Uterus (tissue), 4 donors: Measurements from ENCODE around the gene SVBP. TPM values are rescaled to one million over a fixed set of nuclear protein-coding genes. Genes with fewer than 3 reads are reported as not detected.

Experiments used
- DNase-seq, 2 donors: peaks; one replicate each; pipeline ENCODE4 v3.0.0-alpha.2; 2019 to 2020
- H3K27ac ChIP-seq, 2 donors: fragments of 200-600 bp; sonication (generic); 1 replicate in 1 of 2; 2 replicates in 1 of 2; pipeline ENCODE4 v1.5.1; 2016 to 2018
- H3K27me3 ChIP-seq, 2 donors: fragments of 200-600 bp; sonication (generic); one replicate each; pipeline ENCODE4 v1.5.1; 2018 to 2019; ENCODE audit warnings: control low read depth in 1 of 2
- H3K36me3 ChIP-seq, 2 donors: fragments of 200-600 bp; sonication (generic); one replicate each; pipeline ENCODE4 v1.5.1; 2019; ENCODE audit warnings: control low read depth in 1 of 2
- H3K4me1 ChIP-seq, 2 donors: fragments of 200-600 bp; sonication (generic); one replicate each; pipeline ENCODE4 v1.5.1; 2018 to 2019; ENCODE audit warnings: control low read depth in 1 of 2
- H3K4me3 ChIP-seq, 2 donors: fragments of 200-600 bp; sonication (generic); 1 replicate in 1 of 2; 2 replicates in 1 of 2; pipeline ENCODE4 v1.5.1; 2018 to 2019; ENCODE audit warnings: mild to moderate bottlenecking in 1 of 2
- H3K9me3 ChIP-seq, 2 donors: fragments of 200-600 bp; sonication (generic); one replicate each; pipeline ENCODE4 v1.5.1; 2019; ENCODE audit warnings: control low read depth in 1 of 2
- POLR2A ChIP-seq, 2 donors: fragments of 450-650 bp; IDR thresholded peaks; one replicate each; pipeline ENCODE4 v1.6.1; 2016; ENCODE audit warnings: antibody characterized with exemption in 2 of 2, mild to moderate bottlenecking in 1 of 2, moderate library complexity in 1 of 2
- intact Hi-C: fragments of 100-400 bp; cut with DNase I; formaldehyde crosslinking; loops from one replicate; pipeline ENCODE4 v1.15.1; 2023; ENCODE audit warnings: low total_unique reads
- total RNA-seq, 4 donors: library from RNA; depleted of rRNA in 3 of 4; stranded (reverse); fragments of >200 nt in 3 of 4; gene quantifications; one replicate each; pipeline versions ENCODE4 v1.1.0 to v1.2.4, GENCODE V29; 2014 to 2023
- TF ChIP-seq, protein P1 (sequence below), 4 experiments: fragments of 200-600 bp in 2 of 4; fragments of 450-650 bp in 2 of 4; sonication (generic) in 2 of 4; IDR thresholded peaks; one replicate each; pipeline ENCODE4 v1.5.1; 2016 to 2019; ENCODE audit warnings: antibody characterized with exemption in 4 of 4, mild to moderate bottlenecking in 2 of 4, moderate library complexity in 1 of 4
- donor health status: DM: yes; HTN: yes; CAD: no.

The SVBP gene
- total RNA-seq, 4 donors from 2014 or later: 13.1 to 27.4 (median 23.1) TPM

DNA sequence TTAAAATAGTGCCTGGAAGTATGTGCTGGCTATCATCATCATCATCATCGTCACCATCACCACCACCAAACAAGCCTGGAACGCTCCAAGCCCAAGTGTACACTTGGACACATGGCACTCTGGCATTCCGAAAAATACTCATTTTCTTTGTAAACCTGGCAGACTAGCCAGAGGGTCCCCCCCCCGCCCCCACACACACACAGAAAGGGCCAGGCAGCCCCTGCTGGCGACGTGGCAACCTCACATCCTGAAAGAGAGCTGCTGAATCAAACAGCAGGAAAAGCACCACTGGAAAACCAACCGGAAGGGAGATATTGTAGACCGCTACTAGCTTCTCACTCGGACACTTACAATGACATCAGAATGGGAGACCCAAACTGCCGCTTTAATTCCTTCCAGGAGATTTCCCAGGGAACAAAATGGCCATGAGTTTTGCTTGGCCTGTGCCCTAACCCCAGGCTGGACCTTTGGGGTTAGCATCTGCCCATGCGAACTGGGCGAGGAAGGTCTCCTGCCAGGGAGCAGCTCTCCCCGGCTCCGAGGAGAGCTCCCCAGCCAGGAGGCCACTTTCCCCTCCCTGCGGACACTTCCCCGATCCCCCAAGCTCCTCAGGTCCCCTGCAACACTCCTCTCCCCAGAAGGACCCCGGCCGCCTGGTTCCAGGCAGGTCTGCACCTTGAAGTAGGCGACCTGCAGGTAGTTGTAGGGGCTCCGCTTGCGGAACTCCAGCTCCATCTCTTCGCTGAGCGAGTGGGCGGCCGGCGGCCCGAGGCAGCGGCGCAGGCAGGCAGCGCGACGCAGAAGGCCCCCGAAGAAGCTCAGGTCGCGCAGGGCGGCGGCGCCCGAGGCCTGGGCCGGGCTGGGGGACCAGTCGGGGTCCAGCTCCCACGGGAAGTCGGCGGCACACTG is 51.1 kb downstream of the SVBP start:
- H3K4me1 ChIP-seq: peaks cover 6 to 10% of the 10 kb centered on the region in 2 donors
- DNase-seq: peak; percentile 28 to 32

GRCh38 chr1:42765269-42765668 is 51.9 kb downstream of the SVBP start:
- Histone ChIP-seq H3K4me1 (peaks cover 6 to 9% of the 10 kb centered on the region in 2 donors), H3K9me3 (no peaks in the 10 kb centered on the region), H3K36me3 (no peaks in the 10 kb centered on the region), H3K27ac (peak overlapping the region; percentile 78 to 96), H3K27me3 (no peaks in the 10 kb centered on the region), H3K4me3 (peak overlapping the region; percentile 95 to 97)
- intact Hi-C loops: no loop called here
- no peak for TF ChIP-seq POLR2A (IDR thresholded peaks at IDR 0.05)
- TF ChIP-seq, protein P1, sequence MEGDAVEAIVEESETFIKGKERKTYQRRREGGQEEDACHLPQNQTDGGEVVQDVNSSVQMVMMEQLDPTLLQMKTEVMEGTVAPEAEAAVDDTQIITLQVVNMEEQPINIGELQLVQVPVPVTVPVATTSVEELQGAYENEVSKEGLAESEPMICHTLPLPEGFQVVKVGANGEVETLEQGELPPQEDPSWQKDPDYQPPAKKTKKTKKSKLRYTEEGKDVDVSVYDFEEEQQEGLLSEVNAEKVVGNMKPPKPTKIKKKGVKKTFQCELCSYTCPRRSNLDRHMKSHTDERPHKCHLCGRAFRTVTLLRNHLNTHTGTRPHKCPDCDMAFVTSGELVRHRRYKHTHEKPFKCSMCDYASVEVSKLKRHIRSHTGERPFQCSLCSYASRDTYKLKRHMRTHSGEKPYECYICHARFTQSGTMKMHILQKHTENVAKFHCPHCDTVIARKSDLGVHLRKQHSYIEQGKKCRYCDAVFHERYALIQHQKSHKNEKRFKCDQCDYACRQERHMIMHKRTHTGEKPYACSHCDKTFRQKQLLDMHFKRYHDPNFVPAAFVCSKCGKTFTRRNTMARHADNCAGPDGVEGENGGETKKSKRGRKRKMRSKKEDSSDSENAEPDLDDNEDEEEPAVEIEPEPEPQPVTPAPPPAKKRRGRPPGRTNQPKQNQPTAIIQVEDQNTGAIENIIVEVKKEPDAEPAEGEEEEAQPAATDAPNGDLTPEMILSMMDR (IDR thresholded peaks at IDR 0.05): no peak
- no peak for DNase-seq

More for the DNA sequence above, 51.1 kb downstream of the SVBP start:
- Histone ChIP-seq H3K27me3 (no peaks in the 10 kb centered on the region), H3K9me3 (no peaks in the 10 kb centered on the region), H3K27ac (peak overlapping the region; percentile 78 to 96), H3K36me3 (no peaks in the 10 kb centered on the region), H3K4me3 (peak overlapping the region; percentile 95 to 97)
- no peak for TF ChIP-seq POLR2A (IDR thresholded peaks at IDR 0.05)
- TF ChIP-seq, protein P1 (IDR thresholded peaks at IDR 0.05): peak; percentile 24 to 50 (median 43)
- intact Hi-C loops: no loop called here

DNA sequence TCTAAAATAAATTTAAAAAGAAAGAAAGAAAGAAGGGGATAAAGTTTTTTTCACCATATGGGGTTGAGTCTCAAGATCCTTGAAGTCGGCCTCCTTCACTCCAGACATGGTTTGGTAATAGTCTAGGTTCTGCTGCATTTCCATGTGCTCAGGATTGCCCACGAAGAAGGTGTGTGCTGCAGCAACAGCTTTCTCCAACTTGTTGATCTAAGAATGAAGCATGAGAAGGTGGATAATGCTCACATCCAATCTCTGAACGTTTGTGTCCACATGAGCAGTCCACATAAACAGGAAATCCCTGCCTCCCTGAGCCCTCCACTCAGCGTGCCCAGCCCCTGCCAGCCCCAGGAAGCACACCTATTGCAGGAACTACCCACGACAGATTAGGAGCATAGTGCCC is 54.9 kb downstream of the SVBP start:
- Histone ChIP-seq H3K27me3 (no peaks in the 10 kb centered on the region), H3K36me3 (no peaks in the 10 kb centered on the region), H3K4me3 (no peak overlapping the region), H3K4me1 (peaks cover 0 to 6% of the 10 kb centered on the region in 2 donors), H3K27ac (no peak overlapping the region), H3K9me3 (no peaks in the 10 kb centered on the region)
- DNase-seq: no peak
- TF ChIP-seq, protein P1 (IDR thresholded peaks at IDR 0.05): no peak
- TF ChIP-seq POLR2A (IDR thresholded peaks at IDR 0.05): no peak
- intact Hi-C loops: no loop called here

GRCh38 chr1:42761567-42761966 is 55.6 kb downstream of the SVBP start:
- no peaks in the 10 kb centered on the region for H3K9me3 ChIP-seq
- peaks cover 0 to 6% of the 10 kb centered on the region in 2 donors for H3K4me1 ChIP-seq
- no peaks in the 10 kb centered on the region for H3K36me3 ChIP-seq
- no peak overlapping the region for H3K4me3 ChIP-seq
- DNase-seq: no peak
- no peak overlapping the region for H3K27ac ChIP-seq
- TF ChIP-seq POLR2A (IDR thresholded peaks at IDR 0.05): no peak
- TF ChIP-seq, protein P1 (IDR thresholded peaks at IDR 0.05): no peak
- intact Hi-C loops: no loop called here
- no peaks in the 10 kb centered on the region for H3K27me3 ChIP-seq

DNA sequence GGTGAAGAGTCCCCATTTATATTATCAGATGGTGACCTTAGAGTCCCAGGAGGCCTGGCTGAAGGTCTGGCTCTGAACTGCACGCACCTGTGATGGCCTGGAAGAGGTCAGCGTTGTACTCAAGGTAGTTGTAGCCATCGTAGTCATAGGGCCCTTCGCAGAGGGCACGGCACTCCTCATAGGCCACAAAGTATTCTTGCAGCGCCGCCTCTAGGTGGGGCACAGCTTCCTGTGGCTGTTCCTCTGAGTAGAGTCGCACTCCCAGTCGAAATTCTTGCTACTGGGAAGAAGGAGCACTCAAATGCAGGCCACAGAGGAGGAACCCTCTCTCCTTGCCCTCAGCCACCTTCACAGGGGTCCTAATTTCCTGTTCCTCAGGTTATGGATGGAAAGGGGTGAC is 58.1 kb downstream of the SVBP start:
- Histone ChIP-seq H3K4me3 (no peak overlapping the region), H3K36me3 (no peaks in the 10 kb centered on the region), H3K27me3 (no peaks in the 10 kb centered on the region), H3K27ac (no peak overlapping the region), H3K4me1 (no peaks in the 10 kb centered on the region), H3K9me3 (no peaks in the 10 kb centered on the region)
- intact Hi-C loops: no loop called here
- no peak for TF ChIP-seq POLR2A (IDR thresholded peaks at IDR 0.05)
- TF ChIP-seq, protein P1 (IDR thresholded peaks at IDR 0.05): no peak
- no peak for DNase-seq
